GM23248 (cell line): ENCODE data around the gene CUTC.

Experiments
- EZH2 ChIP-seq: fragments of 200-600 bp; sonication (generic); IDR thresholded peaks from 2 replicates; pipeline ENCODE4 v1.6.1; 2018; ENCODE audit warnings: antibody characterized with exemption, mild to moderate bottlenecking; ENCODE audit not compliant: insufficient read depth, poor library complexity, severe bottlenecking
- EZH2phosphoT487 ChIP-seq: fragments of 200-600 bp; sonication (generic); IDR thresholded peaks from 2 replicates; pipeline ENCODE4 v1.6.1; 2018; ENCODE audit warnings: antibody characterized with exemption, moderate library complexity, mild to moderate bottlenecking, low read depth; ENCODE audit not compliant: insufficient read depth

- TF ChIP-seq EZH2 (no peak), EZH2phosphoT487 (no peak)
Measured at GRCh38 chr10:99742701-99743100, 10.7 kb downstream of the CUTC start.
